Natural killer cell (primary cell): ENCODE data around the gene KRTAP19-3. TPM values are rescaled to one million over a fixed set of nuclear protein-coding genes. Genes with fewer than 3 reads are reported as not detected.

Source experiments
- ATAC-seq, 3 donors: fragments of 150-1000 bp in 2 of 3; fragments of 200-7000 bp in 1 of 3; cut with Tn5 transposase; 1 replicate in 1 of 3; 2 replicates in 2 of 3; pipeline ENCODE4 v1.10.0; 2021; ENCODE audit warnings: mild to moderate bottlenecking in 2 of 3, moderate library complexity in 2 of 3
- DNase-seq, 2 donors: peaks; one replicate each; pipeline versions ENCODE4 v3.0.0 to v3.0.0-alpha.2; 2013 to 2021; ENCODE audit warnings: mixed read lengths in 1 of 2
- H3K27ac ChIP-seq: one replicate; pipeline ENCODE4 v1.5.1; 2013; ENCODE audit warnings: mild to moderate bottlenecking, low read length
- H3K27me3 ChIP-seq: one replicate; pipeline ENCODE4 v1.6.1; 2013; ENCODE audit warnings: low read length; ENCODE audit not compliant: control insufficient read depth, insufficient read depth
- H3K36me3 ChIP-seq: one replicate; pipeline ENCODE4 v1.6.1; 2013; ENCODE audit warnings: low read length; ENCODE audit not compliant: control insufficient read depth, insufficient read depth
- H3K4me1 ChIP-seq: one replicate; pipeline ENCODE4 v1.6.1; 2013; ENCODE audit warnings: low read length; ENCODE audit not compliant: control insufficient read depth, insufficient read depth
- H3K4me3 ChIP-seq: one replicate; pipeline ENCODE4 v1.5.1; 2013; ENCODE audit warnings: low read length
- H3K9me3 ChIP-seq: one replicate; pipeline ENCODE4 v1.6.1; 2013; ENCODE audit warnings: low read length; ENCODE audit not compliant: control insufficient read depth, insufficient read depth
- H3K27ac Mint-ChIP-seq, 2 donors: one replicate each; pipeline ENCODE4 v1.8.0; 2022; ENCODE audit warnings: mild to moderate bottlenecking in 2 of 2, mixed read lengths in 2 of 2, moderate library complexity in 1 of 2
- H3K27me3 Mint-ChIP-seq, 2 donors: one replicate each; pipeline ENCODE4 v1.8.0; 2022; ENCODE audit warnings: low read depth in 2 of 2, mixed read lengths in 2 of 2
- H3K36me3 Mint-ChIP-seq: one replicate; pipeline ENCODE4 v1.8.0; 2022; ENCODE audit warnings: mixed read lengths
- H3K4me1 Mint-ChIP-seq, 2 donors: one replicate each; pipeline ENCODE4 v1.8.0; 2022; ENCODE audit warnings: mixed read lengths in 2 of 2
- H3K4me3 Mint-ChIP-seq: one replicate; pipeline ENCODE4 v1.8.0; 2022; ENCODE audit warnings: mild to moderate bottlenecking, moderate library complexity, mixed read lengths
- H3K9me3 Mint-ChIP-seq, 2 donors: one replicate each; pipeline ENCODE4 v1.8.0; 2022; ENCODE audit warnings: mixed read lengths in 2 of 2
- WGBS: methylation state at CpG from one replicate; pipeline ENCODE4 v1.1.7; 2013; ENCODE audit warnings: missing lambda C conversion rate; ENCODE audit not compliant: insufficient coverage; 5-methylcytosine and 5-hydroxymethylcytosine counted together
- intact Hi-C: fragments of 100-400 bp; cut with micrococcal nuclease; formaldehyde crosslinking; loops from one replicate; pipeline ENCODE4 v1.14.2; 2022
- total RNA-seq, 4 donors: library from RNA; stranded (reverse); fragments of 120-200 nt in 1 of 4; gene quantifications; one replicate each; pipeline versions ENCODE4 v1.2.3 to v1.2.4, GENCODE V29; 2013 to 2022
- TF ChIP-seq, protein P1 (sequence below): fragments of 200-600 bp; IDR thresholded peaks from one replicate; pipeline ENCODE4 v1.8.0; 2022; ENCODE audit warnings: antibody characterized with exemption

The KRTAP19-3 gene
- total RNA-seq, 3 donors from 2014 or later (not counting 1 experiment from before 2014, with no cell fraction given), result not detected

DNA sequence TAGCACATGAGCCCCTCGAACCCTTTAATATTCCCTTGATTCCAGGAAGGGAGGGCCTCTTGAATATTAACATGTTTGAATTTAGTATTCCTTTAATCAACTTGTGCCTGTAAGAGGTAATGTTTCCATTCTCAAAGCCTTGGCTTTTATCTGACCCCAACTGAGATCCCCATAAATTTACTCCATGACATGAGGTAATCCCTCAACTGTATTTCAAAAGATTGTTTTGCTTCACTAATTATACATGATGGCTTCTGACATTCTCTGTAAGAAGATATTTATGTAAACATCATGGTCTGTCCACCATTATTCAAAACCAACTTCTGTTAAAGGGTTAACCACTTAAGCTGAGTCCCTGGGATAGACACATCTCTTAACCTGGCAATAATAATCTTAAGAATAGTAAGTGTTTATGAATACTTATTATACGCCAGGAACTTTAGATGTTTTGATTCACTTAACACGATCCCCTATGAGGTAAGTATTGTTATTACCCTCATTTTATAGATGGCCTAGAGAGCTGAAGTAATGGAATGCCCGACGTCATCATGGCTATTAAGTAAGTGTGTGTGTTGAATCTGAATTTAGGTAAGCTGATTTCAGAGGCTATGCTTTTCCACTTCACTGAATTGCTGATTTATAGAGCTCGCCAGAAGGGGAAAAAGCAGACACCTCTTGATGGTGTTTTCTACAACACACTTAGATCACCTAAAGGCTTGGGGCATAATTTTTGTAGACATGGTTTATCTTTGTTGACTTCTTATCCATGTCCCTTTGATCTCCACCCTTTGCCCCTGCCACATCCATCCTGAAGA is 22.7 kb downstream of the KRTAP19-3 start:
- Mint-ChIP-seq H3K36me3 (no peaks in the 10 kb centered on the region), H3K9me3 (peaks cover 5 to 6% of the 10 kb centered on the region in 2 donors), H3K4me3 (no peak overlapping the region), H3K4me1 (no peaks in the 10 kb centered on the region), H3K27me3 (no peaks in the 10 kb centered on the region), H3K27ac (no peak overlapping the region)
- DNase-seq (no peak), ATAC-seq (no peak)
- no peaks in the 10 kb centered on the region for H3K27me3 ChIP-seq
- 84% methylated on average over 4 of the region's 6 CpGs for WGBS
- H3K36me3 ChIP-seq, result no peaks in the 10 kb centered on the region
- intact Hi-C loops, result no loop called here
- H3K27ac ChIP-seq, result no peak overlapping the region
- no peak overlapping the region for H3K4me3 ChIP-seq
- no peaks in the 10 kb centered on the region for H3K4me1 ChIP-seq
- TF ChIP-seq, protein P1, sequence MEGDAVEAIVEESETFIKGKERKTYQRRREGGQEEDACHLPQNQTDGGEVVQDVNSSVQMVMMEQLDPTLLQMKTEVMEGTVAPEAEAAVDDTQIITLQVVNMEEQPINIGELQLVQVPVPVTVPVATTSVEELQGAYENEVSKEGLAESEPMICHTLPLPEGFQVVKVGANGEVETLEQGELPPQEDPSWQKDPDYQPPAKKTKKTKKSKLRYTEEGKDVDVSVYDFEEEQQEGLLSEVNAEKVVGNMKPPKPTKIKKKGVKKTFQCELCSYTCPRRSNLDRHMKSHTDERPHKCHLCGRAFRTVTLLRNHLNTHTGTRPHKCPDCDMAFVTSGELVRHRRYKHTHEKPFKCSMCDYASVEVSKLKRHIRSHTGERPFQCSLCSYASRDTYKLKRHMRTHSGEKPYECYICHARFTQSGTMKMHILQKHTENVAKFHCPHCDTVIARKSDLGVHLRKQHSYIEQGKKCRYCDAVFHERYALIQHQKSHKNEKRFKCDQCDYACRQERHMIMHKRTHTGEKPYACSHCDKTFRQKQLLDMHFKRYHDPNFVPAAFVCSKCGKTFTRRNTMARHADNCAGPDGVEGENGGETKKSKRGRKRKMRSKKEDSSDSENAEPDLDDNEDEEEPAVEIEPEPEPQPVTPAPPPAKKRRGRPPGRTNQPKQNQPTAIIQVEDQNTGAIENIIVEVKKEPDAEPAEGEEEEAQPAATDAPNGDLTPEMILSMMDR, result no peak
- no peaks in the 10 kb centered on the region for H3K9me3 ChIP-seq

DNA sequence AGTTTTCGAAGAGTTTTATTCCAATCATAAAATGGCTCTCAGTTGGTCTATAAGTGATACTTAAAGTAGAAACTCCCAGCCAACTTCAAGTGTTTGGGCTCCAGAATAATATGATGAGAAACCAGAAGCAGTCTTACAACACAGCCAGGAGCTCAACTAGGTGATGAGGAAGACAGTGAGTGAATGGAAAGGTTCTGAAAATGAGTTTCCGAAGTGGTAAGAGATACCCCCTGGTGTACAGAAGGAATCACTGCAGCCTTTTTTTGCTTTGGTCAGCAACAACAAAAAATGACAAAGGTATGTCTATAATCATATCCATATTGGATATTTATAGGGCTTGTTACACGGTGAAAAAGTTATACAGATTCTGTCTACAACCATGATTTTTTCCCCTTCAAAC is 28.1 kb downstream of the KRTAP19-3 start:
- WGBS, result 7% methylated on average over 1 of the region's 3 CpGs
- Mint-ChIP-seq H3K4me1 (no peaks in the 10 kb centered on the region), H3K36me3 (no peaks in the 10 kb centered on the region), H3K9me3 (peaks cover 0 to 4% of the 10 kb centered on the region in 2 donors), H3K27me3 (no peaks in the 10 kb centered on the region), H3K27ac (no peak overlapping the region), H3K4me3 (no peak overlapping the region)
- DNase-seq (no peak), ATAC-seq (no peak)
- TF ChIP-seq, protein P1, result no peak
- Histone ChIP-seq H3K4me1 (no peaks in the 10 kb centered on the region), H3K27ac (no peak overlapping the region), H3K4me3 (no peak overlapping the region), H3K36me3 (no peaks in the 10 kb centered on the region), H3K9me3 (no peaks in the 10 kb centered on the region), H3K27me3 (no peaks in the 10 kb centered on the region)
- intact Hi-C loops, result no loop called here

DNA sequence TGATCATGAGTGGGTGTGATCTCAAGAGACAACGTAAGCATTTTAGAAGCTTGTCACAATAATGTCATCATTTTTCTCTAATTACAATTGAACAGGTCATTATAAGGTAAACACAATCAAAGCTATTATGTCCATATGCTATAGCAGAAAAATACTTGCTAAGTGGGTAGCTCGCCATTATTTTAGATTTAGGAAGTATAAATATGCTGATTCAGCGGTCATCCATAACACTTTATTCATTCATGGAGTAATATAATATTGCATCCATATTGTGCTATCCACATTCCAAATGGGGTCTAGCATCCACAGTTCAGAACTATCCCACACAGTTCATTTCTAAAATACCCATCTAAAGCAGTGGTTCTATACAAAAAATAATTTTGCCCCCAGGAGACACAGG is 43.3 kb downstream of the KRTAP19-3 start:
- H3K4me1 ChIP-seq, result no peaks in the 10 kb centered on the region
- peaks cover 0 to 2% of the 10 kb centered on the region in 2 donors for H3K9me3 Mint-ChIP-seq
- no peaks in the 10 kb centered on the region for H3K4me1 Mint-ChIP-seq
- H3K27me3 Mint-ChIP-seq, result no peaks in the 10 kb centered on the region
- TF ChIP-seq, protein P1, result no peak
- no peak overlapping the region for H3K27ac ChIP-seq
- no peaks in the 10 kb centered on the region for H3K36me3 Mint-ChIP-seq
- WGBS, result no CpG with 5 or more reads among the region's 3 CpGs
- no peak for DNase-seq
- no peak for ATAC-seq
- no peaks in the 10 kb centered on the region for H3K36me3 ChIP-seq
- no peak overlapping the region for H3K4me3 Mint-ChIP-seq
- H3K27ac Mint-ChIP-seq, result no peak overlapping the region
- H3K27me3 ChIP-seq, result no peaks in the 10 kb centered on the region
- H3K9me3 ChIP-seq, result no peaks in the 10 kb centered on the region
- H3K4me3 ChIP-seq, result no peak overlapping the region
- intact Hi-C loops, result no loop called here

DNA sequence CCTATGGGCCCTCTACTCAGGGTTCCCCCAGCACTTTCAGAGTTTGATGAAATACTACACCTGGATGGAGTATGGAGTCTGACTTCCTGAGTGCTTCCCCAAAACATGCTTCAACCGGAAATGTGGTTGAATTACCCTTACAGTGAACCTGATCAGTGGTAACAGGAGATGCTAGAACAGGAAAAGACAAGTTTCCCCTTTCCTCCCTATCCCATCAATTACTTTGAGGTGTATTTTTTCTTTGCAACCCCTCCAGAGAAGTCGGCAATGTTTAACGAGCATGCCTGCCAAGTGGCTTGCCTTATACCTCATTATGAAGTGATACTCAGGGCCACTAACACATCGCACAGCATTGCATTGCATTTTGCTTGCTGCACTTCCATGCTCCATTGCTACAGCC is 44.8 kb downstream of the KRTAP19-3 start:
- H3K27me3 Mint-ChIP-seq, result no peaks in the 10 kb centered on the region
- H3K4me1 ChIP-seq, result no peaks in the 10 kb centered on the region
- TF ChIP-seq, protein P1, result no peak
- 5% methylated on average over 4 of the region's 4 CpGs for WGBS
- ATAC-seq, result no peak
- DNase-seq, result no peak
- H3K4me1 Mint-ChIP-seq, result no peaks in the 10 kb centered on the region
- H3K36me3 ChIP-seq, result no peaks in the 10 kb centered on the region
- no peaks in the 10 kb centered on the region for H3K36me3 Mint-ChIP-seq
- no peak overlapping the region for H3K27ac Mint-ChIP-seq
- H3K4me3 Mint-ChIP-seq, result no peak overlapping the region
- no peak overlapping the region for H3K4me3 ChIP-seq
- no peak overlapping the region for H3K27ac ChIP-seq
- H3K27me3 ChIP-seq, result no peaks in the 10 kb centered on the region
- intact Hi-C loops, result no loop called here
- peaks cover 0 to 4% of the 10 kb centered on the region in 2 donors for H3K9me3 Mint-ChIP-seq
- no peaks in the 10 kb centered on the region for H3K9me3 ChIP-seq
